PFSK-1 (cell line): ENCODE data around the gene TEX2.

Source experiments
- FOXP2 ChIP-seq: optimal IDR thresholded peaks from 2 replicates; pipeline ENCODE3; 2011; ENCODE audit warnings: borderline replicate concordance, control low read depth, inconsistent platforms; ENCODE audit not compliant: insufficient read depth; ENCODE audit errors: extremely low read length, extremely low read depth
- POLR2AphosphoS5 ChIP-seq: IDR thresholded peaks from 2 replicates; pipeline ENCODE4 v1.6.1; 2012; ENCODE audit warnings: low read depth, mild to moderate bottlenecking, control low read depth, low read length, moderate library complexity
- SIN3A ChIP-seq: IDR thresholded peaks from 2 replicates; pipeline ENCODE4 v1.6.1; 2012; ENCODE audit warnings: mild to moderate bottlenecking, low read length, moderate library complexity, borderline replicate concordance; ENCODE audit not compliant: insufficient read depth
- TAF1 ChIP-seq: IDR thresholded peaks from 2 replicates; pipeline ENCODE4 v1.6.1; 2012; ENCODE audit warnings: low read length, control low read depth, borderline replicate concordance; ENCODE audit not compliant: insufficient read depth
- TF ChIP-seq, protein P1 (sequence below), 2 experiments: IDR thresholded peaks; 2 replicates each; pipeline versions ENCODE4 v1.6.1 to v1.8.0; 2011 to 2012; ENCODE audit warnings: low read depth in 2 of 2, low read length in 2 of 2, control low read depth in 1 of 2, inconsistent platforms in 1 of 2, mild to moderate bottlenecking in 1 of 2, moderate library complexity in 1 of 2; ENCODE audit not compliant: insufficient read depth in 1 of 2

Gene TEX2

DNA sequence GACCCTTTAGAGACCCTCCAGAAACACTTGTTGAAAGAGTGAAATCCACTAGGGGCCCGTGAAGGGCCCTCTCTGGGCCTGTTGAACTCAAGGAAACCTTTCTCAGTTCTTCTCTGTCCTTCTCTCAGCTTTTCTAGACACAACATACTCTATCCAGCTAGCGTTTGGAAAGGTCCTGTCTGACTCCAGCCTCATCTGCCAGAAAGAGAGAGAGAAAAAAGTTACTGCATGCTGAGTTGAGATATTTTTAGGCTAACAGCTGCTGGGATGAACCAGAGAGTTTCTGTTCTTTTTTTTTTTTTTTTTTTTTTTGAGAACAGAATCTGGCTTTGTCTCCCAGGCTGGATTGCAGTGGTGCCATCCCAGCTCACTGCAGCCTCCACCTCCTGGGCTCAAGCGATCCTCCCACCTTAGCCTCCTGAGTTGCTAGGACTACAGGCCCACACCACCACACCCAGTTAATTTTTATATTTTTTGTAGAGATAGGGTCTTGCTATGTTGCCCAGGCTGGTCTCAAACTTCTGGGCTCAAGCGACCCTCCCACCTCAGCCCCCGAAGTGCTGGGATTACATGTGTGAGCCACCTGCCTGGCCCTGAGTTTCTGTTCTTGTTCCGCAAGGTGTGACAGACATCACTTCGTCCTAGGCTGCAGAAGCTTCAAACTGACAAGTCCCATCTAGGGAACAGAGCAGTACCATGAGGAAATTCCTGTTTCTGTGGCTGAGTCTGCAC lies 14.9 kb upstream of the TEX2 start:
- TF ChIP-seq TAF1: no peak
- no peak for TF ChIP-seq FOXP2

DNA sequence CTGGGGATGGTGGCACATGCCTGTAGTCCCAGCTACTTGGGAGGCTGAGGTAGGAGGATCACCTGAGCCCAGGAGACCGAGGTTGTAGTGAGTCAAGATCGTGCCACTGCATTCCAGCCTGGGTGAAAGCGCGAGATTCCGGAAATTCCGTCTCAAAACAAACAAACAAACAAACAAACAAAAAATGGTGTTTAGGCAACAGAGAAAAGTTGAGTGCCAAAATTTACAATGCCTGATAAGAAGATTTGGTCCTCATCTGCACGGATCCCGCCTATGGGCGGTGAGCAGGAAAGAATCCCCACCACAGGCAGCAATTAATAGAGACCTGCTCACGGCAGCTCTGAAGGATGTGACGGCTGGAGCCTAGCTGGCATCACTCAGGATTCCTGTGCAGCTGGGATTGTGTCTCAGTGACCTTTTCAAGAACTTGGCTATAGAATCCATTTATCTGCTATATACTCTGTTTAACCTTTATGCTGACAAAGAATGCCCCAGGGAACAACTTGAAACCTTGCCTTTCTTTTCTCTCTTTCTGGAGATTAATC lies 14.0 kb upstream of the TEX2 start:
- TF ChIP-seq, protein P1, sequence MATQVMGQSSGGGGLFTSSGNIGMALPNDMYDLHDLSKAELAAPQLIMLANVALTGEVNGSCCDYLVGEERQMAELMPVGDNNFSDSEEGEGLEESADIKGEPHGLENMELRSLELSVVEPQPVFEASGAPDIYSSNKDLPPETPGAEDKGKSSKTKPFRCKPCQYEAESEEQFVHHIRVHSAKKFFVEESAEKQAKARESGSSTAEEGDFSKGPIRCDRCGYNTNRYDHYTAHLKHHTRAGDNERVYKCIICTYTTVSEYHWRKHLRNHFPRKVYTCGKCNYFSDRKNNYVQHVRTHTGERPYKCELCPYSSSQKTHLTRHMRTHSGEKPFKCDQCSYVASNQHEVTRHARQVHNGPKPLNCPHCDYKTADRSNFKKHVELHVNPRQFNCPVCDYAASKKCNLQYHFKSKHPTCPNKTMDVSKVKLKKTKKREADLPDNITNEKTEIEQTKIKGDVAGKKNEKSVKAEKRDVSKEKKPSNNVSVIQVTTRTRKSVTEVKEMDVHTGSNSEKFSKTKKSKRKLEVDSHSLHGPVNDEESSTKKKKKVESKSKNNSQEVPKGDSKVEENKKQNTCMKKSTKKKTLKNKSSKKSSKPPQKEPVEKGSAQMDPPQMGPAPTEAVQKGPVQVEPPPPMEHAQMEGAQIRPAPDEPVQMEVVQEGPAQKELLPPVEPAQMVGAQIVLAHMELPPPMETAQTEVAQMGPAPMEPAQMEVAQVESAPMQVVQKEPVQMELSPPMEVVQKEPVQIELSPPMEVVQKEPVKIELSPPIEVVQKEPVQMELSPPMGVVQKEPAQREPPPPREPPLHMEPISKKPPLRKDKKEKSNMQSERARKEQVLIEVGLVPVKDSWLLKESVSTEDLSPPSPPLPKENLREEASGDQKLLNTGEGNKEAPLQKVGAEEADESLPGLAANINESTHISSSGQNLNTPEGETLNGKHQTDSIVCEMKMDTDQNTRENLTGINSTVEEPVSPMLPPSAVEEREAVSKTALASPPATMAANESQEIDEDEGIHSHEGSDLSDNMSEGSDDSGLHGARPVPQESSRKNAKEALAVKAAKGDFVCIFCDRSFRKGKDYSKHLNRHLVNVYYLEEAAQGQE (IDR thresholded peaks at IDR 0.05; ENCODE audit: insufficient read depth in 1 of 2, low read depth in 2 of 2, low read length in 2 of 2): no peak
- TF ChIP-seq FOXP2: no peak
- TF ChIP-seq TAF1: no peak
- no peak for TF ChIP-seq SIN3A
- no peak for TF ChIP-seq POLR2AphosphoS5

DNA sequence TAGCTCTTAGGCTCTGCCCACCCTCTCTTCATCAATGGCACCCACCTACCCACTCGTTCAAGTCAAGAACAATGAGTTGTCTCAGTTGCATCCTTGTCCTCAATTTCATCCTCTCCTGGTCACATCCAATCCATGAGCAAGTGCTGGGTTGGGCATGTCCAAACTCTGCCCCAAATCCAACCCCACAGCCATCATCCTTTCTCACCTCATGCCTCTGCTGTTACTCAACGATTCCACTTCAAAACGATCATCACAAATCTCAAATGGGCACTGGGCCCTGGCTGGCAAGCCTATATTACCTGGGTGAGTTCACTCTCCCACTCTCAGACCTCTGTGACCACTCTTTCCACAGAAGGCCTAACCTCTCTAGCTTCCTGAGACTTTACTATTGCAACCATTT lies 12.0 kb upstream of the TEX2 start:
- no peak for TF ChIP-seq SIN3A
- TF ChIP-seq, protein P1 (IDR thresholded peaks at IDR 0.05; ENCODE audit: insufficient read depth in 1 of 2, low read depth in 2 of 2, low read length in 2 of 2): no peak
- no peak for TF ChIP-seq FOXP2
- no peak for TF ChIP-seq TAF1
- no peak for TF ChIP-seq POLR2AphosphoS5

DNA sequence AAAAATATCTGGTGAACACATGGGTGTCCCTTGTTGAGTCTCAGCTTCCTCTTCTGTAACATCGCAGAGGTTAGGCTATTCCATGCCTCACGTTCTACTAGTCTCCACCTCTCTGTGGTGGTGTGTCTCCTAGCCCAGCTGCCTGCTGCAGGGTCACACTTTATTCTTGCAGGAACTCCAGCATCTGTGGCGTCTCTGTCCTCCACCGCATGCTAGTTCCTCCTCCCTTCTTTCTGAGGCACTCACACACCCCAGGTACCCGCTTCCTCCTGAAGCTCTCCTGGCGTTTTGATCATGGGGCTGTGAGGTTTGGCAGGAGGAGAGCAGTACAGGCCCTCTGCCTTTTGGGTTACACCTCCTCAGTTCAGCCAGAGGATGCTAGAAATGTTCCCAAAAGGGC lies 9.9 kb upstream of the TEX2 start:
- TF ChIP-seq, protein P1 (IDR thresholded peaks at IDR 0.05; ENCODE audit: insufficient read depth in 1 of 2, low read depth in 2 of 2, low read length in 2 of 2): no peak
- TF ChIP-seq FOXP2 (no peak), POLR2AphosphoS5 (no peak), SIN3A (no peak), TAF1 (no peak)

DNA sequence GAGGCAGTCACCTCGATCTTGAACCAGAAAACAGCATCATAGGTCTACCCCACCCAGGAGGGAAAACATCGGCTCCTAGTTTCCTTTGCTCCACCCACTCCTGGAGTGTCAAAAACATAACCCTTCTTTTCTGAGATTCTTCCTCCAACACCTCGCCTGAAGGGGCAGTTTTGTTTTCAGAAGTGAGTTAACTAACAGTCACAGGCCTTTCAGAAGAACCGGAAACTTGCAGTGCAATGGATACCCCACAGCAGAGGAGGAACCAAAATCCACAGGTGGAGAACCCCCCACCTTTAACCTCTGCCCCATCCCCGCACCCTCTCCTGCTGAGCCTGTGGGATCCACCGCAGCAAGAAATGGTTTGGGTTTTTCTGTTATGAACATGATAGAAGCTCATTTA lies 7.8 kb upstream of the TEX2 start:
- TF ChIP-seq, protein P1 (IDR thresholded peaks at IDR 0.05; ENCODE audit: insufficient read depth in 1 of 2, low read depth in 2 of 2, low read length in 2 of 2): no peak
- TF ChIP-seq POLR2AphosphoS5 (no peak), FOXP2 (no peak), TAF1 (no peak), SIN3A (no peak)
